GM12873 (cell line): ENCODE data around the gene DMRTC2.

Experiments
- TF ChIP-seq, protein P1 (sequence below): IDR thresholded peaks from 2 replicates; pipeline ENCODE4 v1.5.1; 2012; ENCODE audit warnings: low read depth, mild to moderate bottlenecking, moderate library complexity, low read length, control low read depth; ENCODE audit not compliant: insufficient read depth; ENCODE audit errors: missing control alignments

Gene DMRTC2

DNA sequence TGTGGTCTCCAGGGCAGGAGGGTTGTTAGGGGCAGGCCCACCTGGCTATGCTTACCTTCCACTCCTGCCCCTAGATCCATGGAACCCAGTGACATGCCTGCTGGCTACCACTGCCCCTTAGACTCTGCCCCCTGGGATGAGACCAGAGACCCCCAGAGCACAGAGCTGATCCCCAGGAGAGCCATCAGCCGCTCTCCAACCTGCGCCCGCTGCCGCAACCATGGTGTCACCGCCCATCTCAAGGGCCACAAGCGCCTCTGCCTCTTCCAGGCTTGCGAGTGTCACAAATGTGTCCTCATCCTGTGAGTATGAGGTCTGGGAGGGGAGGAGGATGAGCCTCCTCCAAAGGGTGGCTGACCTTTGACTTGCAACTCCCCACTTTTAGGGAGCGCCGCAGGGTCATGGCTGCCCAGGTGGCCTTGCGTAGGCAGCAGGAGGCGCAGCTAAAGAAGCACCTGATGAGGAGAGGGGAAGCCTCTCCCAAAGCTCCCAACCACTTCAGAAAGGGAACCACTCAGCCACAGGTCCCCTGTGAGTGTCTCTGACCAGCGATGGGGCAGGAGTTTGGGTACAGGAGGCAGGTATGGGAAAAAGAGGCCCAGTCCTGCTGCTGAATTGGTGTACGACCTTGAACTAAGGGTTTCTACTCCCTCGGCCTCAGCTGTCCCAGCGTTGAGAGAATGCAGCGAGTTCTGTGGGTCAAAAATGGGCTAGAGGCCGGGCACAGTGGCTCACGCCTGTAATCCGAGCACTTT lies 2.7 kb downstream of the DMRTC2 start:
- TF ChIP-seq, protein P1, sequence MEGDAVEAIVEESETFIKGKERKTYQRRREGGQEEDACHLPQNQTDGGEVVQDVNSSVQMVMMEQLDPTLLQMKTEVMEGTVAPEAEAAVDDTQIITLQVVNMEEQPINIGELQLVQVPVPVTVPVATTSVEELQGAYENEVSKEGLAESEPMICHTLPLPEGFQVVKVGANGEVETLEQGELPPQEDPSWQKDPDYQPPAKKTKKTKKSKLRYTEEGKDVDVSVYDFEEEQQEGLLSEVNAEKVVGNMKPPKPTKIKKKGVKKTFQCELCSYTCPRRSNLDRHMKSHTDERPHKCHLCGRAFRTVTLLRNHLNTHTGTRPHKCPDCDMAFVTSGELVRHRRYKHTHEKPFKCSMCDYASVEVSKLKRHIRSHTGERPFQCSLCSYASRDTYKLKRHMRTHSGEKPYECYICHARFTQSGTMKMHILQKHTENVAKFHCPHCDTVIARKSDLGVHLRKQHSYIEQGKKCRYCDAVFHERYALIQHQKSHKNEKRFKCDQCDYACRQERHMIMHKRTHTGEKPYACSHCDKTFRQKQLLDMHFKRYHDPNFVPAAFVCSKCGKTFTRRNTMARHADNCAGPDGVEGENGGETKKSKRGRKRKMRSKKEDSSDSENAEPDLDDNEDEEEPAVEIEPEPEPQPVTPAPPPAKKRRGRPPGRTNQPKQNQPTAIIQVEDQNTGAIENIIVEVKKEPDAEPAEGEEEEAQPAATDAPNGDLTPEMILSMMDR, result no peak

DNA sequence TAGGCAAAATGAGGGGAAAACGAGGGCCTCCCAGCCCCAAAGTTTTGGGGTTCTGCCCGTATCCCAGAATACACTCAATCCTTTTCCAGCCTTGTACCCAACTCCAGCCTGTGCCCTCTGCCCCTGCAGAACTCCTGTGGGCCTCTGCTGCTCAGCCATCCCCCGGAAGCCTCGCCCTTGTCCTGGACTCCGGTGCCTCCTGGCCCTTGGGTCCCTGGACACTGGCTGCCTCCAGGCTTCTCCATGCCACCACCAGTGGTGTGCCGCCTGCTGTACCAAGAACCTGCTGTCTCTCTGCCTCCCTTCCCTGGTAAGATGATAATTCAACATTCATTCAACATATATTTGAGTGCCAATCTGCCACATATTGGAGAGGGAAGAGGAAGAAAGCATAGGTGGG lies 3.8 kb downstream of the DMRTC2 start:
- TF ChIP-seq, protein P1, result no peak

DNA sequence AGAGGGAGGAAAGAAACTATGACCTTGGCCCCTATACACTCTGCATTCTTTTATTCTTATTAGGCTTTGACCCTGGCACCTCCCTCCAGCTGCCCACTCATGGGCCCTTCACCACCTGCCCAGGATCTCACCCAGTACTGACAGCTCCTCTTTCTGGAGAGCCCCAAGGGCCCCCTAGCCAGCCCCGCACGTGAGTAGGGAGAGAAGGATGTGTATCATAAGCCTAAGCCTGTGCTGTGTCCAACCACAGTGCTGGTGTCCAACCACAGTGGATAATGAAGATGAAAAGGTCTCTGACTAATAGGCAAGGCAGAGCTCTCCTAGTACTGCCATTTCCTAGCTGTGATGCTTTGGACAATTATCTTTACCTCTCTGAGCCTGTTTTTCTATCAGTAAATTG lies 4.2 kb downstream of the DMRTC2 start:
- TF ChIP-seq, protein P1, result no peak

DNA sequence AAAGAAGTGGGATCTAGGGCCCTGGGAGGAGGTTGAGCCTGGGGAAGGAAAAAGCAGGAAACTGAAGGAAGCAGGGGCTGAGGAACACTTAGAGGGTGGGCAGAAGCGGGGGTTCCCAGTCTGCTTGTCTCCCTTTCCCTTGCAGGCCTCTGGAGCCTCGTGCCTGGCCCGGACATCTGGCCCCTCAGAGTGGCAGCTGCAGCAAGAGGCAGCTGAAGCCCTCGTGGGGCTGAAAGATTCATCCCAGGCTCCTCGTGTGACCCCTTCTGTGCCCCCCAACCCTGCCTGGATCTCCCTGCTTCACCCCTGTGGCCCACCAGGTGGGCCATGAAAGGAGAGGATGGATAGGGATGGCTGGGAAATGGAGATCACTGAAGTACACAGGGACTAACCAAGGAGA lies 5.5 kb downstream of the DMRTC2 start:
- TF ChIP-seq, protein P1, result no peak

DNA sequence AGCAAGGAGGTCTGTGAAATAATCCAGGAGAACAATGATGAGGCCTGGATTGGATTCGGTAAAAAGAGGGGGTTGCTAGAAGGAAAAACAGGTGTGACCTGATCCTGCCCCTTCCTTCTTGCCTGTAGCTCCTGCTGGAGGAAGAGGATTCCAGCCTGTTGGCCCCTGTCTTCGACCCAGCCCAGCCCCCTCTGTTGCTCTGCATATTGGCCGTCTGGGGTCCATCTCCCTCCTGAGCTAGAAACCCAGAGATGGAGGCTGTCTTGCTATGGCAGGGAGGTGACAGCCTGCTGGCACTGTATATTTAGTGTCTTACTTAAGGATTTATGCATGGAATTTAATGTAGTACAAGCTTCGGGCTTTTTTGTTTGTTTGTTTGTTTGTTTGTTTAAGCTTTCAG lies 6.6 kb downstream of the DMRTC2 start:
- TF ChIP-seq, protein P1, result no peak

DNA sequence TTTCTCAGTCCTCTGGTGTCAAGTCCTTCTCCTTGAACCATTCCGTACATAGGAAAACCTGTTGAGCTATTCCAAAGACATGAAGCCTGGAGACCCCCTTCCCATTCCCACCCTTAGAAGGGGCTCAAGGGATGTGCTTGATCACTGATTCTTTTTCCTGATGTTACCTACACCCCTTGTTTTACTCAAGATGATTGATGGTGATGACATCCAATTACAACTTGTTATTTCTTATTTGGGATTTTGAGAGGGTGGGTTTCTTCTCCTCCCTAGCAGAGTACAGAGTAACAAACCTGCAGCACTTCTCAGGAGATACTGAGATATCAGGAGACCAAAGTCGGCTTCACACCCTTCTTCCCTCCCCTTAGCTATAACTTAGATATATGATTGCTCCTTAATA lies 8.5 kb downstream of the DMRTC2 start:
- TF ChIP-seq, protein P1, result no peak

DNA sequence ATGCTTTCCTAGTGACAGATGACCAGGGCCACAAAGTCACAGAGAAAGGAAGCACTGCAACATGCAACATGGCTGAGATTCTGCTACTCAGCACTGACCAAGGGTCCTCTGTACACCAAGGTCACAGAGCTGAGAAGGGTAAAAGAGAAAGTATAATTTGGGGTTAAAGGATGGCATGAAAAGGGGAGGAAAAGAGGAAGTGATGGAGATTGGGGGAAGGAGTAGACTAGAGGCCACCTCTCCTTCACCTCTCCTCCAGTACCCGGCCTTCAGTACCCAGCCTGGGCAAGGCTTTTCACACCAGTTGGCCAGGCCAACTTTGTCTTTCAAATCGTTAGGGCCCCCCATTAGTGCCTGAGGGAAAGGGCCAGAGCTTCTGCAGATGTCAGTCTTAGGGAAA lies 8.9 kb downstream of the DMRTC2 start:
- TF ChIP-seq, protein P1, result no peak
